Hepatocyte (in vitro differentiated cells): ENCODE data around the gene GRIK2. TPM values are rescaled to one million over a fixed set of nuclear protein-coding genes. Genes with fewer than 3 reads are reported as not detected.
A peak's percentile ranks its signal among the peaks of the same experiment; 100 is the strongest.

ENCODE experiments used
- DNase-seq: peaks from one replicate; pipeline ENCODE4 v3.0.0-alpha.2; 2016; ENCODE audit warnings: low spot score
- H2AFZ ChIP-seq: fragments of 200-600 bp; sonication (generic); 2 replicates; pipeline ENCODE4 v1.6.0; 2016; ENCODE audit warnings: antibody characterized with exemption, mild to moderate bottlenecking
- H3K27ac ChIP-seq: fragments of 200-600 bp; sonication (generic); 2 replicates; pipeline ENCODE4 v1.5.1; 2016; ENCODE audit warnings: mild to moderate bottlenecking
- H3K27me3 ChIP-seq: fragments of 200-600 bp; sonication (generic); 2 replicates; pipeline ENCODE4 v1.6.1; 2016
- H3K36me3 ChIP-seq: fragments of 200-600 bp; sonication (generic); replicated peaks from 2 replicates; pipeline ENCODE4 v1.5.1; 2016; ENCODE audit warnings: low read depth; ENCODE audit not compliant: insufficient read depth
- H3K4me1 ChIP-seq: fragments of 200-600 bp; sonication (generic); 2 replicates; pipeline ENCODE4 v1.5.1; 2016; ENCODE audit warnings: mild to moderate bottlenecking, moderate library complexity; ENCODE audit not compliant: insufficient read depth
- H3K4me2 ChIP-seq: fragments of 200-600 bp; sonication (generic); 2 replicates; pipeline ENCODE4 v1.6.0; 2016
- H3K4me3 ChIP-seq: fragments of 200-600 bp; sonication (generic); 2 replicates; pipeline ENCODE4 v1.5.1; 2016; ENCODE audit warnings: mild to moderate bottlenecking
- H3K79me2 ChIP-seq: fragments of 200-600 bp; sonication (generic); 2 replicates; pipeline ENCODE4 v1.6.0; 2017; ENCODE audit warnings: mild to moderate bottlenecking
- H3K9me2 ChIP-seq: fragments of 200-600 bp; sonication (generic); replicated peaks from 2 replicates; pipeline ENCODE4 v1.6.0; 2017; ENCODE audit warnings: mild to moderate bottlenecking; ENCODE audit not compliant: insufficient read depth
- H3K9me3 ChIP-seq: fragments of 200-600 bp; sonication (generic); 2 replicates; pipeline ENCODE4 v1.5.1; 2016; ENCODE audit warnings: low read depth, mild to moderate bottlenecking
- H4K20me1 ChIP-seq: fragments of 200-600 bp; sonication (generic); 2 replicates; pipeline ENCODE4 v1.6.0; 2016; ENCODE audit warnings: mild to moderate bottlenecking; ENCODE audit not compliant: insufficient read depth, poor library complexity, severe bottlenecking
- EZH2 ChIP-seq: fragments of 200-600 bp; sonication (generic); IDR thresholded peaks from 2 replicates; pipeline ENCODE4 v1.6.1; 2016; ENCODE audit warnings: antibody characterized with exemption, mild to moderate bottlenecking, borderline replicate concordance
- EZH2phosphoT487 ChIP-seq: fragments of 200-600 bp; sonication (generic); IDR thresholded peaks from one replicate; pipeline ENCODE4 v1.6.1; 2018; ENCODE audit warnings: antibody characterized with exemption, mild to moderate bottlenecking, low read depth, moderate library complexity; ENCODE audit not compliant: unreplicated experiment, severe bottlenecking
- WGBS: methylation state at CpG from one replicate; pipeline ENCODE4 v1.1.6; 2016; ENCODE audit warnings: low lambda C conversion rate; ENCODE audit errors: missing lambda C conversion rate; 5-methylcytosine and 5-hydroxymethylcytosine counted together
- polyA plus RNA-seq: library from polyadenylated mRNA; unstranded; fragments of >200 nt; fragmentation: Nextera tagmentation; extraction: Ambion mirVana; gene quantifications from 2 replicates; pipeline ENCODE4 v1.2.1, GENCODE V29; 2016
- total RNA-seq: library from RNA; depleted of rRNA; stranded (reverse); fragments of >200 nt; gene quantifications from 2 replicates; pipeline ENCODE4 v1.2.3, GENCODE V29; 2014
- TF ChIP-seq, protein P1 (sequence below): fragments of 200-600 bp; sonication (generic); IDR thresholded peaks from 2 replicates; pipeline ENCODE4 v1.5.1; 2016; ENCODE audit warnings: antibody characterized with exemption, mild to moderate bottlenecking; ENCODE audit not compliant: poor library complexity

GRIK2 gene
- total and polyA plus RNA-seq, 2 experiments from 2014 or later = 5.8 to 6.2 TPM

DNA sequence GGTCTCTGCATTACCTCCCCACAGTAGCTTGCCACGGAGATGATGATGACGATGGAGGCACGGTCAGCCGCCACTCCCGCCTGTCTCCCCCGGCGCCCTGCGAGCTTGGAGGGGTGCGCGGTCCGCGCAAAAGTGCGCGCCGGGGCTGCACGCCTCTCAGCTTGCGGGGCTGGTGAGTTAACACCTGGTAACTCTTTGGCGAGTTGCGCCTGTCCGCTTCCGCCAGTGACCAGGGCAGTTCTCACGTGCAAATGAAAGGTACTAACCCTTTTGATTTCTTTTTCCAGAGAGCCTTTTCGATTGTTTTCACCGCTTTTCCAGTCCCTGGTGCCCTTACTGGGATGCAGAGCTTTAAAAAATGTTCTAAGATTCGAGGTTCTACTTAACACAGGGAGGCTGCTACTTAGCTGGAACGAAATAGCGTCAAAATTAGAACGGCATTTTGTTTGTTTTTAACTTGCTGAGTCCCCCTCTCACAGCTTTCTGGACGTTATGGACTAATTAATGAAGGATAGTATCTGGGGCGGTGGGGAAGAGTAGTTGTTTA is 6.2 kb downstream of the GRIK2 start:
- Histone ChIP-seq H4K20me1 (no peaks in the 10 kb centered on the region), H3K4me3 (no peak overlapping the region), H3K27me3 (peaks cover 68% of the 10 kb centered on the region), H3K9me3 (no peaks in the 10 kb centered on the region), H3K4me2 (peak overlapping the region; percentile 44), H3K9me2 (no peaks in the 10 kb centered on the region), H3K36me3 (no peaks in the 10 kb centered on the region), H2AFZ (no peak overlapping the region), H3K4me1 (no peaks in the 10 kb centered on the region), H3K27ac (no peak overlapping the region), H3K79me2 (no peaks in the 10 kb centered on the region)
- no peak for DNase-seq
- TF ChIP-seq, protein P1, sequence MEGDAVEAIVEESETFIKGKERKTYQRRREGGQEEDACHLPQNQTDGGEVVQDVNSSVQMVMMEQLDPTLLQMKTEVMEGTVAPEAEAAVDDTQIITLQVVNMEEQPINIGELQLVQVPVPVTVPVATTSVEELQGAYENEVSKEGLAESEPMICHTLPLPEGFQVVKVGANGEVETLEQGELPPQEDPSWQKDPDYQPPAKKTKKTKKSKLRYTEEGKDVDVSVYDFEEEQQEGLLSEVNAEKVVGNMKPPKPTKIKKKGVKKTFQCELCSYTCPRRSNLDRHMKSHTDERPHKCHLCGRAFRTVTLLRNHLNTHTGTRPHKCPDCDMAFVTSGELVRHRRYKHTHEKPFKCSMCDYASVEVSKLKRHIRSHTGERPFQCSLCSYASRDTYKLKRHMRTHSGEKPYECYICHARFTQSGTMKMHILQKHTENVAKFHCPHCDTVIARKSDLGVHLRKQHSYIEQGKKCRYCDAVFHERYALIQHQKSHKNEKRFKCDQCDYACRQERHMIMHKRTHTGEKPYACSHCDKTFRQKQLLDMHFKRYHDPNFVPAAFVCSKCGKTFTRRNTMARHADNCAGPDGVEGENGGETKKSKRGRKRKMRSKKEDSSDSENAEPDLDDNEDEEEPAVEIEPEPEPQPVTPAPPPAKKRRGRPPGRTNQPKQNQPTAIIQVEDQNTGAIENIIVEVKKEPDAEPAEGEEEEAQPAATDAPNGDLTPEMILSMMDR = no peak
- TF ChIP-seq EZH2 (no peak), EZH2phosphoT487 (no peak)
- WGBS = 53% methylated on average over 30 of the region's 30 CpGs

DNA sequence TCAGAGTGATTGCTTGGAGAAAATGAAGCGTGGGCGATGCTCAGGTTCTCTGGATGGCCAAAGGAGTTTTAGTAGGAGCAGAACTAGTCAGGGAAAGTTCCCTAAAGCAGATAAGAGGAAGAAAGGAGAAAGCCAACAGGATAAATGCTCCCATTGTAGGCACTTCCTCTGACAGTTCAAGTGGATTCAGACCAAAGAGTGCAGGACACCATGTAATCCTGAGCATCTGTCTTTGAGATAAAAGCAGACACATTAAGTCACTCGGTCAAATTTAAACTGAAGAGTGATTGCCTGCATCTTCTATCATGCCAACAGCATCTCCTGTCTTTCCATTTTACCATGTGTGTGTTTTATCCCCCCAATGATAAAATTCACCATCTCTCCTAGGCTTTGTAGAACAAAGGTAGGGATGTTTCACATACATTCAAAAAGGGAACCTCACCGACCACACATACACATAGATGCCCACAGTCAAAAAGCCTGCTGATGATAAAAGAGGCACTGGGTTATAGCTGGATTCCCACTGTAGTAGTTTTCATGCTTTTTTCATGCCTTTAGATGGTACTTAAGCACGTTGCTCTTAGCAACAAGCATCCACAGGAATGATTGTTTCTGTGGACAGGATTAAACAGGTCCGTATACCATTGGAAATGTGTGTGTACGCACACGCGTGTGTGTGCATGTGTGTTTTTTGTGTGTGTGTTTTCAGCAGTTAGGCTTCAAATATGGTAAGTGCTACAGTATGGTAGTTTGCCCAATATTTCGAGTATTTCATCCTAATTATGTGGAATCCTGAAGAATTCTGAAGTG is 7.0 kb downstream of the GRIK2 start:
- Histone ChIP-seq H3K36me3 (no peaks in the 10 kb centered on the region), H3K27me3 (peaks cover 74% of the 10 kb centered on the region), H3K4me2 (no peak overlapping the region), H3K9me3 (no peaks in the 10 kb centered on the region), H2AFZ (no peak overlapping the region), H3K9me2 (no peaks in the 10 kb centered on the region), H4K20me1 (no peaks in the 10 kb centered on the region), H3K4me1 (no peaks in the 10 kb centered on the region), H3K27ac (no peak overlapping the region), H3K4me3 (no peak overlapping the region), H3K79me2 (no peaks in the 10 kb centered on the region)
- DNase-seq = no peak
- TF ChIP-seq, protein P1 = no peak
- TF ChIP-seq EZH2phosphoT487 = no peak
- no peak for TF ChIP-seq EZH2
- WGBS = 71% methylated on average over 10 of the region's 10 CpGs

DNA sequence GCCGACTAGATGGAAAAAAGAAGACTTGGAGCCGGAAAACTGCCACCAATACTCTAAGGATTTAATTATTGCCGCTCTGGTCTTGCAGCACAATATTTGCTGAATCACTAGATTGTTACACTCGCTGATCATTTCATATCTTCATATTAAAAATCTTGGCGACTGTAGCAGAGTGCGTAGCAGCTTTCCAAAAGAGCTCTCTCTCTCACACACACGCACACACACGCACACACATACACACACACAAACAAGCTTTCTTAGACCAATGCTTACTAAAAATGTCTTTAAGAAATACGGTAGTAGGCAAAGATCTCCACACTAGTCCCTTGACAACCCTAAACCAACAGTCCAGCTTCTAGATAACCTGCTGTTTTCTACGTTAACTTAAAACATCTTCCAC is 7.7 kb downstream of the GRIK2 start:
- WGBS = 85% methylated on average over 10 of the region's 10 CpGs
- Histone ChIP-seq H2AFZ (no peak overlapping the region), H3K9me2 (no peaks in the 10 kb centered on the region), H3K79me2 (no peaks in the 10 kb centered on the region), H3K27me3 (peaks cover 81% of the 10 kb centered on the region), H3K4me1 (no peaks in the 10 kb centered on the region), H3K27ac (no peak overlapping the region), H3K4me3 (no peak overlapping the region), H3K9me3 (no peaks in the 10 kb centered on the region), H3K36me3 (no peaks in the 10 kb centered on the region), H4K20me1 (no peaks in the 10 kb centered on the region), H3K4me2 (peak overlapping the region; percentile 81)
- TF ChIP-seq EZH2phosphoT487 = no peak
- TF ChIP-seq, protein P1 = no peak
- TF ChIP-seq EZH2 = no peak
- DNase-seq = no peak
